ENCODE measurements around the gene ERBB4.

- TF ChIP-seq EZH2 (IDR thresholded peaks at IDR 0.05; ENCODE audit: insufficient read depth, low read length) (no peak), CTCF (IDR thresholded peaks at IDR 0.05; ENCODE audit: insufficient read depth, low read depth, low read length) (no peak)
Observed at GRCh38 chr2:211654211-211654780, 884.3 kb downstream of the ERBB4 start.

Measured in astrocyte (in vitro differentiated cells and primary cell).